ENCODE measurements around the gene EEFSEC.

DNA sequence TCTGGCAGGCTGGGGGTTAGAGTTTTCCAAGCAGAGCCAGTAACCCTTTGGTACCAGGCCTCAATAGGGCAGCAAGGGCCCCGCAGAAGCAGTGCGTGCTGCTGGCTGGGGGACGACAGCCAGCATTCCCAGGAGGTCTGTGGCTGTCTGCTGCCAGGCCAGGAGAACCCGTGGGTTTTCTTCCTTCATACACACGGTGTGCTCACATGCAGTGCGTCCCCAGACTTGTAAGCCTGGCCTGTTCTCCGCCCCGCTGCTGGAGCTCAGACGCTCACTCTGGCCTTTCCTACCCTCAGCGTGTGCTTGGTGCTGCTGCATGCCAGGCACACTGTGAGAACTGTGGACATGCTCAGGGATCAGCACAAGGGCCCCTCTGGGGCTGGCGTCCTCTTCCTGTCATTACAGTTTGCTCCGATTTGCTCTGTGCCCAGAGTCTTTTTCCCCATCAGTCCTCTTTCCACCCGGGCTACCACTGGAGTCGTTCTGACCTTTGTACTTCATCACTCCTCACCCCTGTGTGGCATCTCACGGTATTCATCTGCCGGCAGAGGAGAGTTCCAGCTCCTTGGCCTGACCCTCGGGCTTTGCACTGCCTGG is 163.9 kb downstream of the EEFSEC start:
- TF ChIP-seq, protein P1, sequence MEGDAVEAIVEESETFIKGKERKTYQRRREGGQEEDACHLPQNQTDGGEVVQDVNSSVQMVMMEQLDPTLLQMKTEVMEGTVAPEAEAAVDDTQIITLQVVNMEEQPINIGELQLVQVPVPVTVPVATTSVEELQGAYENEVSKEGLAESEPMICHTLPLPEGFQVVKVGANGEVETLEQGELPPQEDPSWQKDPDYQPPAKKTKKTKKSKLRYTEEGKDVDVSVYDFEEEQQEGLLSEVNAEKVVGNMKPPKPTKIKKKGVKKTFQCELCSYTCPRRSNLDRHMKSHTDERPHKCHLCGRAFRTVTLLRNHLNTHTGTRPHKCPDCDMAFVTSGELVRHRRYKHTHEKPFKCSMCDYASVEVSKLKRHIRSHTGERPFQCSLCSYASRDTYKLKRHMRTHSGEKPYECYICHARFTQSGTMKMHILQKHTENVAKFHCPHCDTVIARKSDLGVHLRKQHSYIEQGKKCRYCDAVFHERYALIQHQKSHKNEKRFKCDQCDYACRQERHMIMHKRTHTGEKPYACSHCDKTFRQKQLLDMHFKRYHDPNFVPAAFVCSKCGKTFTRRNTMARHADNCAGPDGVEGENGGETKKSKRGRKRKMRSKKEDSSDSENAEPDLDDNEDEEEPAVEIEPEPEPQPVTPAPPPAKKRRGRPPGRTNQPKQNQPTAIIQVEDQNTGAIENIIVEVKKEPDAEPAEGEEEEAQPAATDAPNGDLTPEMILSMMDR (IDR thresholded peaks at IDR 0.05) = no peak
- TF ChIP-seq ZFX (IDR thresholded peaks at IDR 0.05; ENCODE audit: borderline replicate concordance) = no peak
